Measurements from ENCODE around the gene ZDHHC1. TPM values are rescaled to one million over a fixed set of nuclear protein-coding genes. Genes with fewer than 3 reads are reported as not detected.

The ZDHHC1 gene
- total and polyA plus RNA-seq, 4 donors: 0.33 to 1.6 (median 1.1) TPM

- no peak overlapping the region for H3K4me3 ChIP-seq (ENCODE audit: low read depth in 1 of 3, low read length in 3 of 3)
- H3K27me3 ChIP-seq (ENCODE audit: control insufficient read depth in 4 of 4, insufficient read depth in 4 of 4, low read length in 3 of 4): no peaks in the 10 kb centered on the region
- DNase-seq (ENCODE audit: low spot score): no peak
- TF ChIP-seq RXRA (IDR thresholded peaks at IDR 0.05) (no peak), SP1 (IDR thresholded peaks at IDR 0.05) (no peak), REST (IDR thresholded peaks at IDR 0.05) (no peak), EGR1 (IDR thresholded peaks at IDR 0.05; ENCODE audit: low read depth in 2 of 2) (no peak), RAD21 (IDR thresholded peaks at IDR 0.05) (no peak), JUND (IDR thresholded peaks at IDR 0.05) (no peak), CTCF (IDR thresholded peaks at IDR 0.05; ENCODE audit: low read depth, low read length, missing input control) (no peak), MAX (IDR thresholded peaks at IDR 0.05) (no peak), YY1 (IDR thresholded peaks at IDR 0.05) (no peak), HNF4G (IDR thresholded peaks at IDR 0.05) (no peak)
- H3K4me1 ChIP-seq (ENCODE audit: control insufficient read depth in 4 of 4, insufficient read depth in 4 of 4, low read length in 3 of 4): no peaks in the 10 kb centered on the region
- H3K27ac ChIP-seq (ENCODE audit: low read depth in 1 of 2, low read length in 2 of 2): no peak overlapping the region
- H3K9me3 ChIP-seq (ENCODE audit: control insufficient read depth in 4 of 4, low read length in 3 of 4): no peaks in the 10 kb centered on the region
- no peaks in the 10 kb centered on the region for H3K36me3 ChIP-seq (ENCODE audit: control insufficient read depth in 4 of 4, insufficient read depth in 3 of 4, low read depth in 1 of 4, low read length in 3 of 4)
- WGBS: 91% methylated on average over 9 of the region's 9 CpGs
- no peak overlapping the region for H3K9ac ChIP-seq (ENCODE audit: low read depth in 1 of 2, low read length in 2 of 2)
These were observed 6.6 kb downstream of the ZDHHC1 start for GRCh38 chr16:67409631-67410030.

GRCh38 chr16:67407788-67408452 is 8.4 kb downstream of the ZDHHC1 start:
- Histone ChIP-seq H3K4me3 (ENCODE audit: low read depth in 1 of 3, low read length in 3 of 3) (no peak overlapping the region), H3K9me3 (ENCODE audit: control insufficient read depth in 4 of 4, low read length in 3 of 4) (no peaks in the 10 kb centered on the region), H3K27me3 (ENCODE audit: control insufficient read depth in 4 of 4, insufficient read depth in 4 of 4, low read length in 3 of 4) (no peaks in the 10 kb centered on the region), H3K27ac (ENCODE audit: low read depth in 1 of 2, low read length in 2 of 2) (no peak overlapping the region), H3K9ac (ENCODE audit: low read depth in 1 of 2, low read length in 2 of 2) (no peak overlapping the region), H3K4me1 (ENCODE audit: control insufficient read depth in 4 of 4, insufficient read depth in 4 of 4, low read length in 3 of 4) (no peaks in the 10 kb centered on the region), H3K36me3 (ENCODE audit: control insufficient read depth in 4 of 4, insufficient read depth in 3 of 4, low read depth in 1 of 4, low read length in 3 of 4) (no peaks in the 10 kb centered on the region)
- no peak for DNase-seq (ENCODE audit: low spot score)
- WGBS: 83% methylated on average over 6 of the region's 6 CpGs
- TF ChIP-seq RAD21 (IDR thresholded peaks at IDR 0.05) (no peak), CTCF (IDR thresholded peaks at IDR 0.05; ENCODE audit: low read depth, low read length, missing input control) (no peak), MAX (IDR thresholded peaks at IDR 0.05) (no peak), GABPA (IDR thresholded peaks at IDR 0.05 in 1 of 2, conservative IDR thresholded peaks at IDR 0.05 in 1 of 2) (no peak), HNF4A (conservative IDR thresholded peaks at IDR 0.05) (no peak), TAF1 (conservative IDR thresholded peaks at IDR 0.05) (no peak), FOXA1 (IDR thresholded peaks at IDR 0.05) (no peak), HNF4G (IDR thresholded peaks at IDR 0.05) (no peak), ZBTB33 (IDR thresholded peaks at IDR 0.05) (no peak), REST (IDR thresholded peaks at IDR 0.05) (no peak), SP1 (IDR thresholded peaks at IDR 0.05) (no peak), RXRA (IDR thresholded peaks at IDR 0.05) (no peak), JUND (IDR thresholded peaks at IDR 0.05) (no peak), YY1 (IDR thresholded peaks at IDR 0.05) (no peak), NR2F2 (IDR thresholded peaks at IDR 0.05) (no peak), FOXA2 (IDR thresholded peaks at IDR 0.05) (no peak)
